ENCODE measurements around the gene ATP2C1.
"Not testable (repeated sequence)": the region's sequence is repeated elsewhere in the genome, so short reads cannot be mapped to it uniquely, and the experiment has no call there.

- TF ChIP-seq, protein P1, sequence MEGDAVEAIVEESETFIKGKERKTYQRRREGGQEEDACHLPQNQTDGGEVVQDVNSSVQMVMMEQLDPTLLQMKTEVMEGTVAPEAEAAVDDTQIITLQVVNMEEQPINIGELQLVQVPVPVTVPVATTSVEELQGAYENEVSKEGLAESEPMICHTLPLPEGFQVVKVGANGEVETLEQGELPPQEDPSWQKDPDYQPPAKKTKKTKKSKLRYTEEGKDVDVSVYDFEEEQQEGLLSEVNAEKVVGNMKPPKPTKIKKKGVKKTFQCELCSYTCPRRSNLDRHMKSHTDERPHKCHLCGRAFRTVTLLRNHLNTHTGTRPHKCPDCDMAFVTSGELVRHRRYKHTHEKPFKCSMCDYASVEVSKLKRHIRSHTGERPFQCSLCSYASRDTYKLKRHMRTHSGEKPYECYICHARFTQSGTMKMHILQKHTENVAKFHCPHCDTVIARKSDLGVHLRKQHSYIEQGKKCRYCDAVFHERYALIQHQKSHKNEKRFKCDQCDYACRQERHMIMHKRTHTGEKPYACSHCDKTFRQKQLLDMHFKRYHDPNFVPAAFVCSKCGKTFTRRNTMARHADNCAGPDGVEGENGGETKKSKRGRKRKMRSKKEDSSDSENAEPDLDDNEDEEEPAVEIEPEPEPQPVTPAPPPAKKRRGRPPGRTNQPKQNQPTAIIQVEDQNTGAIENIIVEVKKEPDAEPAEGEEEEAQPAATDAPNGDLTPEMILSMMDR (IDR thresholded peaks at IDR 0.05): not testable (repeated sequence)
- TF ChIP-seq POLR2A (IDR thresholded peaks at IDR 0.05): not testable (repeated sequence)
Observed at GRCh38 chr3:130972592-130972991, 78.7 kb downstream of the ATP2C1 start.
